Measurements from ENCODE around the gene FSIP1.

DNA sequence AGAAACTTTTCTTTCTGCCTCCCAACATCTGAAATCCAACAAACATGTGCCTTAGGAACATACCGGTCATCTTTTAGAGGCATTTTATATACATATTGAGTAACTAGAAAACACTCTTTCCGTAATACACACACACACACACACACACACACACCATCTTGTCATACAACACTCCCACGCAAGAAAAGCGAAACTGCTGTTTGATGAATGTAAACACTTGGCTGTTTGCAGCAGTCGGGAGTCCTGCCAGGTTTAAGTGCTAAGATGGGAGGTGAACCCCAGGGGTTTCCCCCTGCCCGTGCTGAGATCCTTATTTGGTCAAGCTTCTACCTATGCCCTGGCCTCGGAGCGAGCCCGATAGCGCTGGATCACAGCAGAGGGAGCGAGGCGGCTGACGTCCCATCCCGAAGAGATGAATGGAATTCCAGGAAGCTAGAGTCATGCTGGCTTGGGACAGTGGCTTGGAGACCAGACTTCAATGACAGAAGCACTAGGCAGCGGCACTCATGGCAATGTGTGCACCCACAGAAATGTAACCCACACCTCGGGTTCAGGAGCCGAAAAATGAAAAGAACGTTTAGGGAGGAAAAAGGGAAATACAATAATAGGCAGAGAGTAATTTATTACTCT, 203.0 kb downstream of the FSIP1 start:
- TF ChIP-seq, protein P1, sequence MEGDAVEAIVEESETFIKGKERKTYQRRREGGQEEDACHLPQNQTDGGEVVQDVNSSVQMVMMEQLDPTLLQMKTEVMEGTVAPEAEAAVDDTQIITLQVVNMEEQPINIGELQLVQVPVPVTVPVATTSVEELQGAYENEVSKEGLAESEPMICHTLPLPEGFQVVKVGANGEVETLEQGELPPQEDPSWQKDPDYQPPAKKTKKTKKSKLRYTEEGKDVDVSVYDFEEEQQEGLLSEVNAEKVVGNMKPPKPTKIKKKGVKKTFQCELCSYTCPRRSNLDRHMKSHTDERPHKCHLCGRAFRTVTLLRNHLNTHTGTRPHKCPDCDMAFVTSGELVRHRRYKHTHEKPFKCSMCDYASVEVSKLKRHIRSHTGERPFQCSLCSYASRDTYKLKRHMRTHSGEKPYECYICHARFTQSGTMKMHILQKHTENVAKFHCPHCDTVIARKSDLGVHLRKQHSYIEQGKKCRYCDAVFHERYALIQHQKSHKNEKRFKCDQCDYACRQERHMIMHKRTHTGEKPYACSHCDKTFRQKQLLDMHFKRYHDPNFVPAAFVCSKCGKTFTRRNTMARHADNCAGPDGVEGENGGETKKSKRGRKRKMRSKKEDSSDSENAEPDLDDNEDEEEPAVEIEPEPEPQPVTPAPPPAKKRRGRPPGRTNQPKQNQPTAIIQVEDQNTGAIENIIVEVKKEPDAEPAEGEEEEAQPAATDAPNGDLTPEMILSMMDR (IDR thresholded peaks at IDR 0.05) = no peak
- TF ChIP-seq POLR2AphosphoS5 (IDR thresholded peaks at IDR 0.05) = peak; percentile 65
